Neural cell (in vitro differentiated cells): ENCODE measurements around the gene FAM184A. TPM values are rescaled to one million over a fixed set of nuclear protein-coding genes. Genes with fewer than 3 reads are reported as not detected.

Experiments
- H2AFZ ChIP-seq: fragments of 200-600, 300-800 bp; sonication (generic), shearing (Covaris generic); 2 replicates; pipeline ENCODE4 v1.6.0; 2014; ENCODE audit warnings: low read depth, mild to moderate bottlenecking, antibody characterized with exemption, low read length, moderate library complexity
- H3F3A ChIP-seq: fragments of 200-600 bp; shearing (Covaris generic); 2 replicates; pipeline ENCODE4 v1.6.1; 2016; ENCODE audit warnings: mild to moderate bottlenecking, moderate library complexity, mixed read lengths, antibody characterized with exemption, low read length; ENCODE audit not compliant: insufficient read depth, poor library complexity, severe bottlenecking
- H3K27ac ChIP-seq: fragments of 200-600, 300-800 bp; sonication (generic), shearing (Covaris generic); 2 replicates; pipeline ENCODE4 v1.5.1; 2014; ENCODE audit warnings: mild to moderate bottlenecking, low read length, moderate library complexity
- H3K27me3 ChIP-seq: fragments of 300-800, 200-600 bp; sonication (generic), shearing (Covaris generic); 2 replicates; pipeline ENCODE4 v1.6.0; 2014; ENCODE audit warnings: mild to moderate bottlenecking, low read depth, low read length, moderate library complexity; ENCODE audit not compliant: insufficient read depth
- H3K36me3 ChIP-seq: fragments of 300-800, 200-600 bp; sonication (generic), shearing (Covaris generic); 2 replicates; pipeline ENCODE4 v1.5.1; 2014; ENCODE audit warnings: mild to moderate bottlenecking, antibody characterized with exemption, low read length, moderate library complexity; ENCODE audit not compliant: insufficient read depth
- H3K4me2 ChIP-seq: fragments of 300-800, 200-600 bp; sonication (generic), shearing (Covaris generic); 2 replicates; pipeline ENCODE4 v1.6.0; 2014; ENCODE audit warnings: mild to moderate bottlenecking, low read length
- H3K4me3 ChIP-seq: fragments of 300-800, 200-600 bp; sonication (generic), shearing (Covaris generic); 2 replicates; pipeline ENCODE4 v1.5.1; 2014; ENCODE audit warnings: mild to moderate bottlenecking, low read length, moderate library complexity
- H3K79me2 ChIP-seq: fragments of 200-600 bp; shearing (Covaris generic); replicated peaks from 2 replicates; pipeline ENCODE4 v1.6.0; 2014; ENCODE audit warnings: mild to moderate bottlenecking, low read length, moderate library complexity; ENCODE audit not compliant: insufficient read depth
- H3K9ac ChIP-seq: fragments of 300-800, 200-600 bp; sonication (generic), shearing (Covaris generic); 2 replicates; pipeline ENCODE4 v1.6.1; 2016; ENCODE audit warnings: mild to moderate bottlenecking, low read length, mixed read lengths
- H3K9me2 ChIP-seq: fragments of 200-600 bp; shearing (Covaris generic); 2 replicates; pipeline ENCODE4 v1.6.1; 2016; ENCODE audit warnings: mild to moderate bottlenecking, low read length, mixed read lengths; ENCODE audit not compliant: insufficient read depth
- H3K9me3 ChIP-seq: fragments of 200-600, 300-800 bp; sonication (generic), shearing (Covaris generic); 2 replicates; pipeline ENCODE4 v1.6.1; 2016; ENCODE audit warnings: mild to moderate bottlenecking, mixed run types, low read length, moderate library complexity, mixed read lengths
- H4K20me1 ChIP-seq: fragments of 200-600 bp; shearing (Covaris generic); 2 replicates; pipeline ENCODE4 v1.6.1; 2016; ENCODE audit warnings: mild to moderate bottlenecking, mixed run types; ENCODE audit not compliant: insufficient read depth
- CTCF ChIP-seq: fragments of 450-650 bp; IDR thresholded peaks from 2 replicates; pipeline ENCODE4 v1.5.1; 2014; ENCODE audit warnings: antibody characterized with exemption, mild to moderate bottlenecking, moderate library complexity; ENCODE audit not compliant: poor library complexity, severe bottlenecking
- EP300 ChIP-seq: fragments of 450-650 bp; conservative IDR thresholded peaks from 2 replicates; pipeline ENCODE4 v1.6.1; 2014; ENCODE audit warnings: antibody characterized with exemption, mild to moderate bottlenecking, moderate library complexity; ENCODE audit not compliant: poor library complexity, severe bottlenecking
- EZH2 ChIP-seq: fragments of 200-600, 300-800 bp; shearing (Covaris generic), sonication (generic); IDR thresholded peaks from 2 replicates; pipeline ENCODE4 v1.6.1; 2014; ENCODE audit warnings: antibody characterized with exemption, low read length, borderline replicate concordance, mild to moderate bottlenecking; ENCODE audit not compliant: insufficient read depth, poor library complexity, severe bottlenecking
- MXI1 ChIP-seq: fragments of 450-650 bp; conservative IDR thresholded peaks from 2 replicates; pipeline ENCODE4 v1.6.1; 2014; ENCODE audit warnings: antibody characterized with exemption, mild to moderate bottlenecking; ENCODE audit not compliant: poor library complexity, severe bottlenecking
- POLR2AphosphoS5 ChIP-seq: IDR thresholded peaks from 2 replicates; pipeline ENCODE4 v1.6.1; 2012
- RAD21 ChIP-seq: fragments of 450-650 bp; conservative IDR thresholded peaks from 2 replicates; pipeline ENCODE4 v1.6.1; 2014; ENCODE audit warnings: antibody characterized with exemption, mild to moderate bottlenecking, moderate library complexity
- REST ChIP-seq: IDR thresholded peaks from 2 replicates; pipeline ENCODE4 v1.6.1; 2012; ENCODE audit warnings: borderline replicate concordance
- SMC3 ChIP-seq: fragments of 450-650 bp; conservative IDR thresholded peaks from 2 replicates; pipeline ENCODE4 v1.6.1; 2014; ENCODE audit warnings: antibody characterized with exemption, mild to moderate bottlenecking, moderate library complexity; ENCODE audit not compliant: poor library complexity
- TAF1 ChIP-seq: IDR thresholded peaks from 2 replicates; pipeline ENCODE4 v1.6.1; 2012; ENCODE audit warnings: low read depth
- polyA plus RNA-seq: library from polyadenylated mRNA; depleted of rRNA; stranded (reverse); fragments of >200 nt; gene quantifications from 2 replicates; pipeline ENCODE4 v1.2.3, GENCODE V29; 2014

FAM184A gene
- polyA plus RNA-seq, 1 donor from 2014 or later: 47.5 TPM

GRCh38 chr6:118953391-118953790 lies 125.1 kb downstream of the FAM184A start:
- Histone ChIP-seq H3K27ac (no peak overlapping the region), H3K79me2 (no peaks in the 10 kb centered on the region), H3K27me3 (no peaks in the 10 kb centered on the region), H4K20me1 (no peaks in the 10 kb centered on the region), H3K9me3 (no peaks in the 10 kb centered on the region), H3K4me3 (no peak overlapping the region), H3K4me2 (no peak overlapping the region), H3F3A (no peaks in the 10 kb centered on the region), H3K36me3 (no peaks in the 10 kb centered on the region), H2AFZ (no peak overlapping the region), H3K9me2 (no peaks in the 10 kb centered on the region), H3K9ac (no peak overlapping the region)
- TF ChIP-seq REST: no peak
- no peak for TF ChIP-seq RAD21
- no peak for TF ChIP-seq TAF1
- no peak for TF ChIP-seq POLR2AphosphoS5
- TF ChIP-seq SMC3: no peak
- no peak for TF ChIP-seq EP300
- TF ChIP-seq MXI1: no peak
- TF ChIP-seq CTCF: no peak
- no peak for TF ChIP-seq EZH2

DNA sequence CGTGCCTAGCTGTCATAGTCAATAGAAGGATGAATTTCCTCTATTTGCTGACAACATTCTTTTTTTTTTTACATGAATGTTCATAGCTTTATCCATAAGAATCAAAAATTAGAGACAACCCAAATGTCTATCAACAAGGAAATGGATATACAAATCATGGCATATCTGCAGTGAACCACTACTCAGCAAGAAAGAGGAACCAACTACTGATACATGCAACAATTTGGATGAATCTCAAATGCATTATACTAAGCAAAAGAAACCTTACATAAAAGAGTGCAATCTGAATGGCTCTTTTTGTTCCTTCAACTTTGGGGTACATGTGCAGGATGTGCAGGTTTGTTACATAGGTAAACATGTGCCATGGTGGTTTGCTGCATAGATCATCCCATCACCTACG lies 125.8 kb downstream of the FAM184A start:
- H3K9me2 ChIP-seq: no peaks in the 10 kb centered on the region
- H3K27ac ChIP-seq: no peak overlapping the region
- H2AFZ ChIP-seq: no peak overlapping the region
- no peaks in the 10 kb centered on the region for H3K27me3 ChIP-seq
- no peak for TF ChIP-seq TAF1
- no peak for TF ChIP-seq RAD21
- TF ChIP-seq SMC3: no peak
- TF ChIP-seq POLR2AphosphoS5: no peak
- TF ChIP-seq MXI1: no peak
- no peak for TF ChIP-seq CTCF
- TF ChIP-seq EP300: no peak
- TF ChIP-seq REST: no peak
- no peak for TF ChIP-seq EZH2
- no peaks in the 10 kb centered on the region for H3K9me3 ChIP-seq
- H4K20me1 ChIP-seq: no peaks in the 10 kb centered on the region
- no peaks in the 10 kb centered on the region for H3K79me2 ChIP-seq
- no peak overlapping the region for H3K9ac ChIP-seq
- no peak overlapping the region for H3K4me2 ChIP-seq
- no peaks in the 10 kb centered on the region for H3K36me3 ChIP-seq
- H3F3A ChIP-seq: no peaks in the 10 kb centered on the region
- H3K4me3 ChIP-seq: no peak overlapping the region
